Measurements from ENCODE around the gene TAGAP. TPM values are rescaled to one million over a fixed set of nuclear protein-coding genes. Genes with fewer than 3 reads are reported as not detected.

TAGAP gene
- total and polyA plus RNA-seq, 2 of the 8 experiments (the other 6 are each of a cell fraction or from before 2014, with no cell fraction given), result not detected

DNA sequence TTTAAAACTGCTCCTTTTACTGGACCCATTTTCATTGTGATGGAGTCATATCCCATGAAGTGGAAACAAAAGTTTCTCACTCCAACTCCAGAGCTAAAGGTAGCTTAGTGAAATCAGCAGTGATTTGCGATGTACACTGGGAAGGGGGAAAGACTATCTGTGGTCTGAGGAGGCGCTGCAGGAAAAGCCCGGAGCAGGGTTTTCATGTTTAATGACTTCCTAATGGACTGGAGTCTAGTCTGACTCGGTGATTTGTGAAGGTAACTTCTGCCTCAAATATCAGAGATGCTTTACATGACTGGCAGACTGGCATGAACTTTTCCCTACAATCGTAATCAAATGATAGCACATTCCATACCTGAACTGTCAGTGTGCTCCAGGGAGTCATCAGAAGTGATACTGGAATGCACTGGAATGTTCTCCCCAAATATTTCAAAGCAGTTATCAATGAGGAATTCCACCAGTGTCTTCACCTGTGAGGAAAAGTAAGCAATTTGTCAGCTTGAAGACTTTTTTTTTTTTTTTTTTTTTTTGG is 7.0 kb downstream of the TAGAP start:
- no peaks in the 10 kb centered on the region for H3K9me3 ChIP-seq (ENCODE audit: insufficient read depth in 2 of 2, low read depth in 1 of 2, low read length in 1 of 2)
- H3K18ac ChIP-seq (ENCODE audit: extremely low read depth, low read length), result no peak overlapping the region
- no peaks in the 10 kb centered on the region for H3K79me2 ChIP-seq (ENCODE audit: control insufficient read depth in 1 of 2, insufficient read depth in 2 of 2, low read length in 2 of 2)
- no peaks in the 10 kb centered on the region for H3K79me1 ChIP-seq (ENCODE audit: low read depth, low read length)
- no peak overlapping the region for H2AFZ ChIP-seq (ENCODE audit: low read length)
- H3K23ac ChIP-seq (ENCODE audit: insufficient read length), result no peak overlapping the region
- no peak overlapping the region for H2BK12ac ChIP-seq (ENCODE audit: low read depth, low read length)
- H4K8ac ChIP-seq (ENCODE audit: extremely low read depth, insufficient read depth, low read length), result no peak overlapping the region
- H3K4me3 ChIP-seq (ENCODE audit: extremely low read depth in 1 of 4, insufficient read depth in 2 of 4, low read depth in 3 of 4, low read length in 4 of 4), result no peak overlapping the region
- H2BK120ac ChIP-seq (replicated peaks; ENCODE audit: low read depth, low read length), result no peak overlapping the region
- DNase-seq (ENCODE audit: low read depth in 1 of 2, low spot score in 2 of 2) (no peak), FAIRE-seq (no peak)
- H2AK5ac ChIP-seq (ENCODE audit: low read depth, low read length), result no peak overlapping the region
- no peak overlapping the region for H3K14ac ChIP-seq (ENCODE audit: insufficient read length)
- ChIA-PET POLR2A (ENCODE audit: partially characterized antibody) (no interaction called here), CTCF (ENCODE audit: partially characterized antibody) (interaction anchor here (0.6 to 11.7 kb wide), 6 partner anchors 35 to 879 kb away, joined by 3 to 144 read pairs (median 3); no protein-coding TSS in a partner anchor)
- H3K27me3 ChIP-seq (replicated peaks in 1 of 4; ENCODE audit: control insufficient read depth in 3 of 4, extremely low read depth in 1 of 4, insufficient read depth in 3 of 4, low read length in 3 of 4), result no peaks in the 10 kb centered on the region
- no peak overlapping the region for H2BK15ac ChIP-seq (ENCODE audit: low read length)
- H3K9ac ChIP-seq (replicated peaks in 1 of 4; ENCODE audit: extremely low read depth in 1 of 4, low read depth in 3 of 4, low read length in 3 of 4), result no peak overlapping the region
- H3K36me3 ChIP-seq (ENCODE audit: control insufficient read depth in 2 of 4, insufficient read depth in 4 of 4, low read length in 3 of 4), result no peaks in the 10 kb centered on the region
- H4K20me1 ChIP-seq (replicated peaks in 1 of 2; ENCODE audit: control insufficient read depth in 1 of 2, insufficient read depth in 2 of 2, low read length in 2 of 2), result no peaks in the 10 kb centered on the region
- H4K5ac ChIP-seq (ENCODE audit: insufficient read length, low read depth, low read length), result no peak overlapping the region
- TF ChIP-seq CHD1 (IDR thresholded peaks at IDR 0.05; ENCODE audit: low read depth, low read length) (no peak), BRCA1 (IDR thresholded peaks at IDR 0.05; ENCODE audit: low read depth, low read length) (no peak), POU5F1 (IDR thresholded peaks at IDR 0.05; ENCODE audit: low read depth, low read length) (no peak), RXRA (IDR thresholded peaks at IDR 0.05; ENCODE audit: insufficient read depth, low read depth, low read length) (no peak), SIX5 (IDR thresholded peaks at IDR 0.05; ENCODE audit: low read depth, low read length) (no peak), FOSL1 (IDR thresholded peaks at IDR 0.05; ENCODE audit: insufficient read depth, low read depth, low read length) (no peak), JUND (IDR thresholded peaks at IDR 0.05; ENCODE audit: low read length) (no peak)
- TF ChIP-seq, protein P1, sequence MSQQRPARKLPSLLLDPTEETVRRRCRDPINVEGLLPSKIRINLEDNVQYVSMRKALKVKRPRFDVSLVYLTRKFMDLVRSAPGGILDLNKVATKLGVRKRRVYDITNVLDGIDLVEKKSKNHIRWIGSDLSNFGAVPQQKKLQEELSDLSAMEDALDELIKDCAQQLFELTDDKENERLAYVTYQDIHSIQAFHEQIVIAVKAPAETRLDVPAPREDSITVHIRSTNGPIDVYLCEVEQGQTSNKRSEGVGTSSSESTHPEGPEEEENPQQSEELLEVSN (IDR thresholded peaks at IDR 0.05), result no peak
- H3K4ac ChIP-seq (replicated peaks; ENCODE audit: insufficient read length, low read depth, low read length), result no peak overlapping the region
- H2BK5ac ChIP-seq (ENCODE audit: low read depth, low read length), result no peak overlapping the region
- H3K23me2 ChIP-seq (ENCODE audit: low read depth, low read length), result no peaks in the 10 kb centered on the region
- no peak overlapping the region for H3K27ac ChIP-seq (ENCODE audit: low read depth, low read length)
- no peaks in the 10 kb centered on the region for H3K4me1 ChIP-seq (replicated peaks in 1 of 4; ENCODE audit: control insufficient read depth in 3 of 4, insufficient read depth in 4 of 4, low read length in 3 of 4)
- no peak overlapping the region for H3K4me2 ChIP-seq (ENCODE audit: insufficient read depth in 1 of 2, low read depth in 2 of 2, low read length in 2 of 2)
- H4K91ac ChIP-seq (replicated peaks; ENCODE audit: insufficient read length, low read length), result no peak overlapping the region
- no peak overlapping the region for H3K56ac ChIP-seq (replicated peaks; ENCODE audit: insufficient read length, low read depth, low read length)
- 80% methylated on average over 5 of the region's 5 CpGs; no CpG with 5 or more reads in 1 of the 2 experiments for WGBS, 2 experiments (ENCODE audit: extremely low coverage in 1 of 2, insufficient coverage in 1 of 2, insufficient read length in 1 of 2, insufficient replicate concordance in 2 of 2, low coverage in 1 of 2, low lambda C conversion rate in 2 of 2, missing lambda C conversion rate in 1 of 2)
- no peak overlapping the region for H2BK20ac ChIP-seq (ENCODE audit: low read length)
